SK-N-SH treated with all-trans-retinoic acid at 6 μM for 48 hours (cell line): ENCODE measurements around the gene CAMSAP3.

Experiments
- ATAC-seq: fragments of 200-7000 bp; cut with Tn5 transposase; 3 replicates; pipeline ENCODE4 v1.9.1; 2020; ENCODE audit warnings: mild to moderate bottlenecking, moderate library complexity
- ARNTL ChIP-seq: fragments of 450-650 bp; formaldehyde crosslinking; IDR thresholded peaks from 2 replicates; pipeline ENCODE4 v1.5.0; 2020; ENCODE audit warnings: low read depth, mild to moderate bottlenecking, moderate library complexity, borderline replicate concordance
- BACH2 ChIP-seq: fragments of 250-450 bp; sonication (Bioruptor Pico); IDR thresholded peaks from 2 replicates; pipeline ENCODE4 v1.9.0; 2021; ENCODE audit warnings: mild to moderate bottlenecking, borderline replicate concordance
- CREB5 ChIP-seq: fragments of 250-450 bp; sonication (Bioruptor Pico); IDR thresholded peaks from 2 replicates; pipeline ENCODE4 v1.5.1; 2020; ENCODE audit warnings: low read depth, mild to moderate bottlenecking, moderate library complexity
- CSDC2 ChIP-seq: fragments of 250-450 bp; sonication (Bioruptor Pico); IDR thresholded peaks from 2 replicates; pipeline ENCODE4 v1.5.0; 2020; ENCODE audit warnings: mild to moderate bottlenecking, moderate library complexity
- CSRNP3 ChIP-seq: fragments of 250-450 bp; sonication (Bioruptor Pico); IDR thresholded peaks from 2 replicates; pipeline ENCODE4 v1.5.1; 2021; ENCODE audit warnings: mild to moderate bottlenecking, moderate library complexity
- ESRRG ChIP-seq: fragments of 250-450 bp; sonication (Bioruptor Pico); IDR thresholded peaks from 2 replicates; pipeline ENCODE4 v1.6.1; 2021; ENCODE audit warnings: mild to moderate bottlenecking
- ISL1 ChIP-seq: fragments of 250-450 bp; sonication (Bioruptor Pico); IDR thresholded peaks from 2 replicates; pipeline ENCODE4 v2.1.2; 2022; ENCODE audit warnings: mild to moderate bottlenecking, moderate library complexity
- OSR1 ChIP-seq: fragments of 250-450 bp; sonication (Bioruptor Pico); IDR thresholded peaks from 2 replicates; pipeline ENCODE4 v1.8.0; 2022; ENCODE audit warnings: moderate library complexity, mild to moderate bottlenecking, inconsistent platforms
- PATZ1 ChIP-seq: fragments of 250-450 bp; sonication (Bioruptor Pico); IDR thresholded peaks from 2 replicates; pipeline ENCODE4 v1.8.0; 2020; ENCODE audit warnings: mild to moderate bottlenecking, moderate library complexity, borderline replicate concordance
- POU6F1 ChIP-seq: fragments of 250-450 bp; sonication (Bioruptor Pico); IDR thresholded peaks from 2 replicates; pipeline ENCODE4 v1.8.0; 2021; ENCODE audit warnings: low read depth, mild to moderate bottlenecking, moderate library complexity, borderline replicate concordance
- PPARA ChIP-seq: fragments of 250-450 bp; sonication (Bioruptor Pico); IDR thresholded peaks from 2 replicates; pipeline ENCODE4 v1.5.0; 2020; ENCODE audit warnings: mild to moderate bottlenecking, borderline replicate concordance
- RARB ChIP-seq: fragments of 250-450 bp; sonication (Bioruptor Pico); IDR thresholded peaks from 2 replicates; pipeline ENCODE4 v1.8.0; 2021; ENCODE audit warnings: mild to moderate bottlenecking, moderate library complexity
- SNAI2 ChIP-seq: fragments of 250-450 bp; sonication (Bioruptor Pico); IDR thresholded peaks from 2 replicates; pipeline ENCODE4 v1.5.0; 2020; ENCODE audit warnings: mild to moderate bottlenecking, moderate library complexity
- TCF4 ChIP-seq: fragments of 250-450 bp; sonication (Bioruptor Pico); IDR thresholded peaks from 2 replicates; pipeline ENCODE4 v1.8.0; 2021; ENCODE audit warnings: mild to moderate bottlenecking, moderate library complexity, borderline replicate concordance
- TOX ChIP-seq: fragments of 250-450 bp; sonication (Bioruptor Pico); IDR thresholded peaks from 2 replicates; pipeline ENCODE4 v1.8.0; 2021; ENCODE audit warnings: mild to moderate bottlenecking, moderate library complexity, borderline replicate concordance
- TSHZ2 ChIP-seq: fragments of 250-450 bp; sonication (Bioruptor Pico); IDR thresholded peaks from 2 replicates; pipeline ENCODE4 v1.5.0; 2020; ENCODE audit warnings: mild to moderate bottlenecking, moderate library complexity
- ZC3H10 ChIP-seq: fragments of 250-450 bp; sonication (Bioruptor Pico); IDR thresholded peaks from 2 replicates; pipeline ENCODE4 v1.5.1; 2021; ENCODE audit warnings: mild to moderate bottlenecking, moderate library complexity
- ZFP3 ChIP-seq: fragments of 250-450 bp; sonication (Bioruptor Pico); IDR thresholded peaks from 2 replicates; pipeline ENCODE4 v1.5.0; 2020; ENCODE audit warnings: mild to moderate bottlenecking, moderate library complexity
- ZFP30 ChIP-seq: fragments of 450-650 bp; formaldehyde crosslinking; IDR thresholded peaks from 2 replicates; pipeline ENCODE4 v1.5.0; 2022; ENCODE audit warnings: mild to moderate bottlenecking, moderate library complexity
- ZNF565 ChIP-seq: fragments of 450-650 bp; formaldehyde crosslinking; conservative IDR thresholded peaks from 2 replicates; pipeline ENCODE4 v1.5.0; 2020; ENCODE audit warnings: low read depth, mild to moderate bottlenecking, moderate library complexity
- ZNF70 ChIP-seq: fragments of 450-650 bp; formaldehyde crosslinking; IDR thresholded peaks from 2 replicates; pipeline ENCODE4 v1.5.0; 2020; ENCODE audit warnings: mild to moderate bottlenecking, moderate library complexity
- ZNF8 ChIP-seq: fragments of 450-650 bp; formaldehyde crosslinking; IDR thresholded peaks from 2 replicates; pipeline ENCODE4 v1.5.0; 2020; ENCODE audit warnings: mild to moderate bottlenecking, moderate library complexity

The CAMSAP3 gene

GRCh38 chr19:7596211-7596937 is 711 bp downstream of the CAMSAP3 start:
- no peak for ATAC-seq
- no peak for TF ChIP-seq TCF4
- no peak for TF ChIP-seq PATZ1 (CRISPR knock-in tag)
- no peak for TF ChIP-seq ARNTL (CRISPR knock-in tag)
- TF ChIP-seq ZNF8 (CRISPR knock-in tag) = no peak
- TF ChIP-seq ESRRG (CRISPR knock-in tag) = no peak
- no peak for TF ChIP-seq TSHZ2 (CRISPR knock-in tag)
- no peak for TF ChIP-seq OSR1
- no peak for TF ChIP-seq ZNF565 (CRISPR knock-in tag)
- TF ChIP-seq TOX = no peak
- no peak for TF ChIP-seq ZFP30
- TF ChIP-seq CSDC2 = no peak
- no peak for TF ChIP-seq BACH2
- no peak for TF ChIP-seq POU6F1
- TF ChIP-seq ISL1 (CRISPR knock-in tag) = no peak
- TF ChIP-seq SNAI2 (CRISPR knock-in tag) = no peak
- TF ChIP-seq PPARA = no peak
- TF ChIP-seq ZNF70 (CRISPR knock-in tag) = no peak
- TF ChIP-seq CSRNP3 (CRISPR knock-in tag) = no peak
- TF ChIP-seq ZC3H10 = no peak
- TF ChIP-seq, all 23 proteins: peak for 0

- ATAC-seq = no peak
- TF ChIP-seq PATZ1 (CRISPR knock-in tag) = no peak
- TF ChIP-seq ZNF8 (CRISPR knock-in tag) = no peak
- TF ChIP-seq CREB5 (CRISPR knock-in tag) = no peak
- TF ChIP-seq ARNTL (CRISPR knock-in tag) = no peak
- no peak for TF ChIP-seq RARB (CRISPR knock-in tag)
- no peak for TF ChIP-seq POU6F1
- no peak for TF ChIP-seq TOX
- TF ChIP-seq PPARA = no peak
- TF ChIP-seq ZFP3 = no peak
- TF ChIP-seq ESRRG (CRISPR knock-in tag) = no peak
- no peak for TF ChIP-seq ZNF565 (CRISPR knock-in tag)
- no peak for TF ChIP-seq TCF4
- no peak for TF ChIP-seq BACH2
- TF ChIP-seq ZC3H10 = no peak
- TF ChIP-seq, all 23 proteins: peak for 0
These were observed 2.0 kb downstream of the CAMSAP3 start for GRCh38 chr19:7597689-7598088.
